BJ (cell line): ENCODE results near the gene ERG. TPM values are rescaled to one million over a fixed set of nuclear protein-coding genes. Genes with fewer than 3 reads are reported as not detected.

ENCODE experiments used
- CTCF ChIA-PET: fragments of 350-600 bp; formaldehyde crosslinking; extraction: SDS; loops from one replicate; lab custom pipeline; 2021; ENCODE audit warnings: antibody characterized with exemption, inconsistent platforms; lab: Yijun Ruan, JAX
- POLR2A ChIA-PET: fragments of 300-600 bp; sonication (Branson Sonifier 250); formaldehyde crosslinking; extraction: SDS; loops from one replicate; lab custom pipeline; 2021; ENCODE audit warnings: antibody characterized with exemption; lab: Charles Lee
- DNase-seq: peaks from one replicate; pipeline ENCODE4 v3.0.0-alpha.2; 2011; ENCODE audit warnings: low read depth
- H3K27me3 ChIP-seq: 2 replicates; pipeline ENCODE4 v1.6.0; 2011; ENCODE audit warnings: low read length; ENCODE audit not compliant: control insufficient read depth, insufficient read depth
- H3K36me3 ChIP-seq: 2 replicates; pipeline ENCODE4 v1.5.1; 2011; ENCODE audit warnings: low read length; ENCODE audit not compliant: control insufficient read depth, insufficient read depth
- H3K4me3 ChIP-seq: 2 replicates; pipeline ENCODE4 v1.5.1; 2011; ENCODE audit warnings: low read depth, mild to moderate bottlenecking, control low read depth, low read length
- CTCF ChIP-seq: IDR thresholded peaks from 2 replicates; pipeline ENCODE4 v1.5.1; 2011; ENCODE audit warnings: low read depth, mild to moderate bottlenecking, control low read depth, inconsistent platforms, low read length, moderate library complexity; ENCODE audit not compliant: insufficient read depth
- polyA plus RNA-seq: library from polyadenylated mRNA; depleted of rRNA; stranded (reverse); fragments of >200 nt; gene quantifications from 2 replicates; pipeline ENCODE4 v1.2.3, GENCODE V29; 2011

Gene ERG
- polyA plus RNA-seq, 1 experiment, result not detected

- POLR2A ChIA-PET, result no interaction called here
- peaks cover 6% of the 10 kb centered on the region for H3K27me3 ChIP-seq
- TF ChIP-seq CTCF, result no peak
- DNase-seq, result no peak
- CTCF ChIA-PET, result interaction anchor here (0.7 to 1.2 kb wide), 3 partner anchors 10 to 120 kb away, joined by 3 to 4 read pairs (median 3); no protein-coding TSS in a partner anchor
- no peak overlapping the region for H3K4me3 ChIP-seq
- H3K36me3 ChIP-seq, result no peaks in the 10 kb centered on the region
Measured at GRCh38 chr21:38424305-38425019, 73.8 kb downstream of the ERG start.

- Histone ChIP-seq H3K36me3 (no peaks in the 10 kb centered on the region), H3K4me3 (no peak overlapping the region), H3K27me3 (peaks cover 8% of the 10 kb centered on the region)
- ChIA-PET POLR2A (no interaction called here), CTCF (no interaction called here)
- DNase-seq, result no peak
- no peak for TF ChIP-seq CTCF
Measured at GRCh38 chr21:38422082-38422481, 76.2 kb downstream of the ERG start.

- POLR2A ChIA-PET, result no interaction called here
- no peak for DNase-seq
- Histone ChIP-seq H3K36me3 (no peaks in the 10 kb centered on the region), H3K27me3 (peaks cover 9% of the 10 kb centered on the region), H3K4me3 (no peak overlapping the region)
- TF ChIP-seq CTCF, result no peak
- CTCF ChIA-PET, result interaction anchor here (0.7 to 2.0 kb wide), 3 partner anchors 15 to 90 kb away, joined by 3 to 6 read pairs (median 3); no protein-coding TSS in a partner anchor
Measured at GRCh38 chr21:38420140-38420539, 78.1 kb downstream of the ERG start.

GRCh38 chr21:38417726-38418125 lies 80.6 kb downstream of the ERG start:
- ChIA-PET POLR2A (no interaction called here), CTCF (no interaction called here)
- TF ChIP-seq CTCF, result no peak
- DNase-seq, result no peak
- Histone ChIP-seq H3K27me3 (peaks cover 8% of the 10 kb centered on the region), H3K4me3 (no peak overlapping the region), H3K36me3 (no peaks in the 10 kb centered on the region)

- no peak overlapping the region for H3K4me3 ChIP-seq
- no peaks in the 10 kb centered on the region for H3K36me3 ChIP-seq
- DNase-seq, result no peak
- H3K27me3 ChIP-seq, result peaks cover 6% of the 10 kb centered on the region
- CTCF ChIA-PET, result no interaction called here
- TF ChIP-seq CTCF, result no peak
- POLR2A ChIA-PET, result no interaction called here
Measured at GRCh38 chr21:38416791-38417190, 81.5 kb downstream of the ERG start.
